ENCODE measurements around the gene TIPARP. TPM values are rescaled to one million over a fixed set of nuclear protein-coding genes. Genes with fewer than 3 reads are reported as not detected.

TIPARP gene
- total and polyA plus RNA-seq, 2 of the 8 experiments (the other 6 are each of a cell fraction or from before 2014, with no cell fraction given), result 1.6 to 5.8 TPM

DNA sequence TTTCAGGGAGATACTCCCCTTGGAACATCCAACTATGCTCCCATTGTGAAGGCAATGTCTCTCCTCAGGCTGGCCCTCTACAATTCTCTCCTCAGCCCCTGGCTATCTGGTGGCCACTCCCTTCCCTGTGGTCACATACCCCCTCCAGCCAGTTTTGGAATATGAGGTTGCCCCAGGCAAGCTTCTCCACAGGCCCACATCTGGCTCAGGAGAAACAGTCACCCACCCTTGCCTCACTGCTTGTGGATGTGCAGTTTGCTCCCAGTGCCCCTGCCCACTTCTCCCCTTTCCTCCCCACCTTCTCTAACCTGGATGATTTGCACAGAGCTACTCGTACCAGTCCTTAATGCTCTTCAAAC, 15.7 kb upstream of the TIPARP start:
- H3K23ac ChIP-seq (ENCODE audit: insufficient read length), result no peak overlapping the region
- DNase-seq (ENCODE audit: low read depth in 1 of 2, low spot score in 2 of 2) (no peak), FAIRE-seq (no peak)
- H3K36me3 ChIP-seq (ENCODE audit: control insufficient read depth in 2 of 4, insufficient read depth in 4 of 4, low read length in 3 of 4), result no peaks in the 10 kb centered on the region
- H3K79me1 ChIP-seq (ENCODE audit: low read depth, low read length), result no peaks in the 10 kb centered on the region
- H3K4ac ChIP-seq (replicated peaks; ENCODE audit: insufficient read length, low read depth, low read length), result no peak overlapping the region
- H3K18ac ChIP-seq (ENCODE audit: extremely low read depth, low read length), result no peak overlapping the region
- no peaks in the 10 kb centered on the region for H3K4me1 ChIP-seq (replicated peaks in 1 of 4; ENCODE audit: control insufficient read depth in 3 of 4, insufficient read depth in 4 of 4, low read length in 3 of 4)
- WGBS, 2 experiments (ENCODE audit: extremely low coverage in 1 of 2, insufficient coverage in 1 of 2, insufficient read length in 1 of 2, insufficient replicate concordance in 2 of 2, low coverage in 1 of 2, low lambda C conversion rate in 2 of 2, missing lambda C conversion rate in 1 of 2), result 100% methylated on average over 1 of the region's 1 CpG; no CpG with 5 or more reads in 1 of the 2 experiments
- no peaks in the 10 kb centered on the region for H3K23me2 ChIP-seq (ENCODE audit: low read depth, low read length)
- no peak overlapping the region for H3K14ac ChIP-seq (ENCODE audit: insufficient read length)
- no peak overlapping the region for H4K8ac ChIP-seq (ENCODE audit: extremely low read depth, insufficient read depth, low read length)
- H3K79me2 ChIP-seq (ENCODE audit: control insufficient read depth in 1 of 2, insufficient read depth in 2 of 2, low read length in 2 of 2), result no peaks in the 10 kb centered on the region
- H2BK120ac ChIP-seq (replicated peaks; ENCODE audit: low read depth, low read length), result no peak overlapping the region
- no peak overlapping the region for H2BK12ac ChIP-seq (ENCODE audit: low read depth, low read length)
- no peak overlapping the region for H3K4me2 ChIP-seq (ENCODE audit: insufficient read depth in 1 of 2, low read depth in 2 of 2, low read length in 2 of 2)
- H4K5ac ChIP-seq (ENCODE audit: insufficient read length, low read depth, low read length), result no peak overlapping the region
- H2BK20ac ChIP-seq (ENCODE audit: low read length), result no peak overlapping the region
- H4K20me1 ChIP-seq (replicated peaks in 1 of 2; ENCODE audit: control insufficient read depth in 1 of 2, insufficient read depth in 2 of 2, low read length in 2 of 2), result no peaks in the 10 kb centered on the region
- CTCF ChIA-PET (ENCODE audit: partially characterized antibody), result interaction anchor here (1.5 kb wide), 1 partner anchor 14 kb away, joined by 5 read pairs; no protein-coding TSS in a partner anchor
- POLR2A ChIA-PET (ENCODE audit: partially characterized antibody), result no interaction called here
- H2BK5ac ChIP-seq (ENCODE audit: low read depth, low read length), result no peak overlapping the region
- H4K91ac ChIP-seq (replicated peaks; ENCODE audit: insufficient read length, low read length), result no peak overlapping the region
- H3K27ac ChIP-seq (ENCODE audit: low read depth, low read length), result no peak overlapping the region
- no peak overlapping the region for H2AK5ac ChIP-seq (ENCODE audit: low read depth, low read length)
- H3K9ac ChIP-seq (replicated peaks in 1 of 4; ENCODE audit: extremely low read depth in 1 of 4, low read depth in 3 of 4, low read length in 3 of 4), result no peak overlapping the region
- no peak overlapping the region for H2AFZ ChIP-seq (ENCODE audit: low read length)
- no peak overlapping the region for H3K56ac ChIP-seq (replicated peaks; ENCODE audit: insufficient read length, low read depth, low read length)
- H2BK15ac ChIP-seq (ENCODE audit: low read length), result no peak overlapping the region
- no peaks in the 10 kb centered on the region for H3K27me3 ChIP-seq (replicated peaks in 1 of 4; ENCODE audit: control insufficient read depth in 3 of 4, extremely low read depth in 1 of 4, insufficient read depth in 3 of 4, low read length in 3 of 4)
- H3K9me3 ChIP-seq (ENCODE audit: insufficient read depth in 2 of 2, low read depth in 1 of 2, low read length in 1 of 2), result no peaks in the 10 kb centered on the region
- no peak overlapping the region for H3K4me3 ChIP-seq (ENCODE audit: extremely low read depth in 1 of 4, insufficient read depth in 2 of 4, low read depth in 3 of 4, low read length in 4 of 4)
- TF ChIP-seq CREB1 (IDR thresholded peaks at IDR 0.05), result no peak
- no peak for TF ChIP-seq KDM1A (IDR thresholded peaks at IDR 0.05; ENCODE audit: borderline replicate concordance, low read length)
- no peak for TF ChIP-seq SAP30 (IDR thresholded peaks at IDR 0.05; ENCODE audit: insufficient read depth, insufficient replicate concordance, low read length)
- TF ChIP-seq TBP (IDR thresholded peaks at IDR 0.05; ENCODE audit: low read depth, low read length), result no peak
